ENCODE data around the gene WNT7A. TPM values are rescaled to one million over a fixed set of nuclear protein-coding genes. Genes with fewer than 3 reads are reported as not detected.

Gene WNT7A
- total and polyA plus RNA-seq, 8 donors: 0.34 to 5.5 (median 0.71) TPM

- TF ChIP-seq CTCF (IDR thresholded peaks at IDR 0.05): no peak
- Histone ChIP-seq H3K27ac (no peak overlapping the region), H3K36me3 (no peaks in the 10 kb centered on the region), H3K4me1 (no peaks in the 10 kb centered on the region), H3K27me3 (peaks cover 0 to 45% of the 10 kb centered on the region in 2 donors), H3K9me3 (no peaks in the 10 kb centered on the region), H3K4me3 (no peak overlapping the region)
- intact Hi-C loops (cut with DNase I): no loop called here
- ATAC-seq (no peak), DNase-seq (no peak)
Observed at GRCh38 chr3:13856006-13856405, 23.9 kb downstream of the WNT7A start.

DNA sequence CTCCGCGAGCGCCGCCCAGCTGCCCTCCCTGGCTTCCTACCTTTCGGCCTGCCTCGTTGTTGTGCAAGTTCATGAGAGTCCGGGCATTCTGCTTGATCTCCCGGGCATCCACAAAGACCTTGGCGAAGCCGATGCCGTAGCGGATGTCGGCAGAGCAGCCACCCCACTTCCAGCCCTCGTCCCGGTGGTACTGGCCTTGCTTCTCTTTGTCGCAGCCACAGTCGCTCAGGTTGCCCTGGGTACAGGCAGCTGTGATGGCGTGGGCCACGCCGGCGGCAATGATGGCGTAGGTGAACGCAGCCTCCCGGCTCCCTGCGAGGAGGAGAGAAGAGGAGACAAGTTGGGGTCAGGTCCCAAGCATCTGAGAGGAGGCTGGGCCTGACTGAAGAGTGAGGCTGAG, 25.4 kb downstream of the WNT7A start:
- Histone ChIP-seq H3K4me1 (no peaks in the 10 kb centered on the region), H3K27ac (no peak overlapping the region), H3K4me3 (no peak overlapping the region), H3K9me3 (no peaks in the 10 kb centered on the region), H3K36me3 (no peaks in the 10 kb centered on the region), H3K27me3 (peaks cover 0 to 45% of the 10 kb centered on the region in 2 donors)
- intact Hi-C loops (cut with DNase I): no loop called here
- no peak for TF ChIP-seq CTCF (IDR thresholded peaks at IDR 0.05)
- no peak for ATAC-seq
- DNase-seq: no peak

DNA sequence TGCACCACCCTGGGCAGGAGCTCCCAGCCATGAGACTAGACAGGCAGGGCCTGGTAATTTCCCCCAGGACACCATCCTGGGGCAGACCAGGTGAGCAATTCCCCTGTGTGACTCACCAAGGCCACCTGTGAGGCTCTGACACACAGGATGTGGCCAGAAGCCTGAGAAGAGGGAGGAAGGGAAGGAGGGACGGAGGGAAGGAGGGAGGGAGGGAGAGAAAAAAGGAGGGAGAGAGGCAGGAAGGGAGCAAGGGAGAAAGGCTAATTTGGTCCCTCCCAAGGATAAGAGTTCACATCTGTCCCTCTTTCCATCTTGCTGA, 25.9 kb downstream of the WNT7A start:
- no peak overlapping the region for H3K27ac ChIP-seq
- TF ChIP-seq CTCF (IDR thresholded peaks at IDR 0.05): no peak
- no peaks in the 10 kb centered on the region for H3K36me3 ChIP-seq
- no peak for ATAC-seq
- intact Hi-C loops (cut with DNase I): no loop called here
- no peak for DNase-seq
- H3K4me3 ChIP-seq: no peak overlapping the region
- H3K27me3 ChIP-seq: peaks cover 0 to 40% of the 10 kb centered on the region in 2 donors
- no peaks in the 10 kb centered on the region for H3K4me1 ChIP-seq
- no peaks in the 10 kb centered on the region for H3K9me3 ChIP-seq

GRCh38 chr3:13853256-13853977, 26.5 kb downstream of the WNT7A start:
- no peak for TF ChIP-seq CTCF (IDR thresholded peaks at IDR 0.05)
- H3K36me3 ChIP-seq: no peaks in the 10 kb centered on the region
- ATAC-seq (no peak), DNase-seq (no peak)
- no peak overlapping the region for H3K4me3 ChIP-seq
- peaks cover 0 to 36% of the 10 kb centered on the region in 2 donors for H3K27me3 ChIP-seq
- no peaks in the 10 kb centered on the region for H3K9me3 ChIP-seq
- H3K4me1 ChIP-seq: no peaks in the 10 kb centered on the region
- no peak overlapping the region for H3K27ac ChIP-seq
- intact Hi-C loops (cut with DNase I): no loop called here

DNA sequence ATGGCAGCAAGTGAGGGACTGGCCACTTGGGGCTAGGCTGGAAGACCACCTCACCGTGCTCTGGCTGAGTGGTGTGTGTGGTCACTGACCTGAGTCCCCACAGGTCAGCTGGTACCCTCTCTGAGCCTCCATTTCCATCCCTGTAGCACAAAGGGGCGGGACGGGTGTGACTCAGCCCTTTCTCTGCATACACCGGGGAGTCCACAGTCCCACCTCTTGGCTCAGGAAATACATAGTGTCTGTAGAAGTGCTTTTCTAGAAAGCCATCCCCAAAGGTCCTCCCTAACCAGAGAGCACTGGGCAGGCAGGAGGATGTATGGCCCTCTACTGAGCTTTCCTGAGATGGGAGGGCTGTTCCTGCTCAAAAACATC, 27.2 kb downstream of the WNT7A start:
- no peak for DNase-seq
- intact Hi-C loops (cut with DNase I): no loop called here

More for the DNA sequence above, 27.2 kb downstream of the WNT7A start:
- H3K4me1 ChIP-seq: no peaks in the 10 kb centered on the region
- TF ChIP-seq CTCF (IDR thresholded peaks at IDR 0.05): no peak
- no peaks in the 10 kb centered on the region for H3K36me3 ChIP-seq
- no peak for ATAC-seq
- H3K27ac ChIP-seq: no peak overlapping the region
- H3K9me3 ChIP-seq: no peaks in the 10 kb centered on the region
- no peak overlapping the region for H3K4me3 ChIP-seq
- peaks cover 0 to 29% of the 10 kb centered on the region in 2 donors for H3K27me3 ChIP-seq
